Smooth muscle cell (in vitro differentiated cells): ENCODE results near the gene CD248. TPM values are rescaled to one million over a fixed set of nuclear protein-coding genes. Genes with fewer than 3 reads are reported as not detected.

Experiments
- DNase-seq: peaks from one replicate; lab custom pipeline; 2025; ENCODE audit not compliant: unreplicated experiment; lab: John Stamatoyannopoulos, UW
- H2AFZ ChIP-seq: fragments of 200-600 bp; sonication (generic); 2 replicates; pipeline ENCODE4 v1.6.0; 2016; ENCODE audit warnings: antibody characterized with exemption, low read depth, mild to moderate bottlenecking
- H3F3A ChIP-seq: fragments of 200-600 bp; sonication (generic); 2 replicates; pipeline ENCODE4 v1.6.0; 2017; ENCODE audit warnings: antibody characterized with exemption, low read depth
- H3K27ac ChIP-seq: fragments of 200-600 bp; sonication (generic); 2 replicates; pipeline ENCODE4 v1.5.1; 2016; ENCODE audit warnings: low read depth, mild to moderate bottlenecking
- H3K27me3 ChIP-seq: fragments of 200-600 bp; sonication (generic); 2 replicates; pipeline ENCODE4 v1.6.1; 2016; ENCODE audit warnings: low read depth, mild to moderate bottlenecking
- H3K36me3 ChIP-seq: fragments of 200-600 bp; sonication (generic); 2 replicates; pipeline ENCODE4 v1.5.1; 2016; ENCODE audit warnings: low read depth
- H3K4me1 ChIP-seq: fragments of 200-600 bp; sonication (generic); 2 replicates; pipeline ENCODE4 v1.5.1; 2016; ENCODE audit warnings: low read depth
- H3K4me2 ChIP-seq: fragments of 200-600 bp; sonication (generic); 2 replicates; pipeline ENCODE4 v1.6.0; 2016; ENCODE audit warnings: mild to moderate bottlenecking
- H3K4me3 ChIP-seq: fragments of 200-600 bp; sonication (generic); 2 replicates; pipeline ENCODE4 v1.5.1; 2016; ENCODE audit warnings: mild to moderate bottlenecking
- H3K79me2 ChIP-seq: fragments of 200-600 bp; sonication (generic); 2 replicates; pipeline ENCODE4 v1.6.0; 2016; ENCODE audit warnings: low read depth, mild to moderate bottlenecking
- H3K9ac ChIP-seq: fragments of 200-600 bp; sonication (generic); 2 replicates; pipeline ENCODE4 v1.6.0; 2016; ENCODE audit warnings: low read depth
- H3K9me3 ChIP-seq: fragments of 200-600 bp; sonication (generic); replicated peaks from 2 replicates; pipeline ENCODE4 v1.5.1; 2016; ENCODE audit warnings: low read depth
- H4K20me1 ChIP-seq: fragments of 200-600 bp; sonication (generic); 2 replicates; pipeline ENCODE4 v1.6.0; 2016; ENCODE audit warnings: low read depth
- WGBS: methylation state at CpG from one replicate; pipeline ENCODE4 v1.1.7; 2016; ENCODE audit warnings: low lambda C conversion rate; 5-methylcytosine and 5-hydroxymethylcytosine counted together
- polyA plus RNA-seq: library from polyadenylated mRNA; unstranded; fragments of >200 nt; fragmentation: Nextera tagmentation; extraction: Ambion mirVana; gene quantifications from 2 replicates; pipeline ENCODE4 v1.2.1, GENCODE V29; 2016
- total RNA-seq: library from RNA; depleted of rRNA; stranded (reverse); fragments of >200 nt; gene quantifications from 2 replicates; pipeline ENCODE4 v1.2.3, GENCODE V29; 2014
- TF ChIP-seq, protein P1 (sequence below): fragments of 200-600 bp; sonication (generic); IDR thresholded peaks from 2 replicates; pipeline ENCODE4 v1.5.1; 2017; ENCODE audit warnings: borderline replicate concordance, mild to moderate bottlenecking, antibody characterized with exemption; ENCODE audit not compliant: insufficient read depth, poor library complexity, severe bottlenecking

CD248 gene
- total and polyA plus RNA-seq, 2 experiments from 2014 or later: 35.5 to 287 TPM

DNA sequence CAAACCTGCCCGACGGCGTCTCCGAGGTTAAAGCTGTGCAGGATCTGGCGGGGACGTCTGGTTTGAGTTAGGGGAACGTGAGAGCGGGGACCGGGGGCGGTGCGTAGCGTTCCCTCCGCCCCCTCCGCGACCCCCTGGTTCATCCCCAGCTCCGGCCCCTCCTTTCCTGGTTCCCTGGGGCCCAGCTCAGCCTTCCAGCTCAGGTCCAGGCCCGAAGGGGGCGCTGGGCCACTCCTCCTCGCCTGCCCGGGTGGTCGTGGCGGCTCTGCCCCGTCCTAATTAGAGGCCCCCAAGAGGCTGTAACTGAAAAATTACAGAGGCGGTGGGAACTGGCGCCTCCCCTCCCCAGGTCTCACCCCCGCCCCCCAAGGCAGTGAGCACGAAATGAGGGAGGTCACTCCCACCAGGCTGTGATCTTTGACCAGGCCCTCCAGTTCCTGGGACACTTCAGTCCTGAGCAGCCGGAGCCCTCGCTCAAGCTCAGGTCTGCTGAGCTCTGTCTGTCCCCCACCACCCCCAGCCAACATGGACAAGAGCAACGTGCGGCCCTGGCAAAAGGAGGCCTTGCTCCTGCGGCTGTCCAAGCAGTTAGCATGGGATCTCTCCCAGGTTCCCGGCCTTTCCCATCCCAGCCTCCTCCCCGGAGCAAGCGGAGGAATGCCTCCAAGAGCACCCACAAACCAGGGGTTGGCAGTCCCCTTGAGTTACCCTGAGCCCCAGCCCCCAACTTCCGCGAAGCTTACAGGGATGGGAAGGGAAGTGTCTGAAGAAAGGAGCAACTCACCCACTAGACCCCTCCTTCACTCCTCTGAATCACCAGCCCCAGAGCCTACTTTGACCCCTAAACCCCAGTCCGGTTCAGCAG is 3.3 kb downstream of the CD248 start:
- Histone ChIP-seq H2AFZ (no peak overlapping the region), H3F3A (peaks cover 42% of the 10 kb centered on the region), H3K36me3 (no peaks in the 10 kb centered on the region), H3K9ac (peak overlapping the region; percentile 81), H3K4me3 (peak overlapping the region; percentile 47), H3K27me3 (no peaks in the 10 kb centered on the region), H3K4me2 (peak overlapping the region; percentile 88), H3K27ac (peak overlapping the region; percentile 97), H3K9me3 (no peaks in the 10 kb centered on the region), H3K79me2 (peaks cover 28% of the 10 kb centered on the region), H3K4me1 (peaks cover 43% of the 10 kb centered on the region), H4K20me1 (peaks cover 4% of the 10 kb centered on the region)
- no peak for DNase-seq
- WGBS: 20% methylated on average over 23 of the region's 38 CpGs
- TF ChIP-seq, protein P1, sequence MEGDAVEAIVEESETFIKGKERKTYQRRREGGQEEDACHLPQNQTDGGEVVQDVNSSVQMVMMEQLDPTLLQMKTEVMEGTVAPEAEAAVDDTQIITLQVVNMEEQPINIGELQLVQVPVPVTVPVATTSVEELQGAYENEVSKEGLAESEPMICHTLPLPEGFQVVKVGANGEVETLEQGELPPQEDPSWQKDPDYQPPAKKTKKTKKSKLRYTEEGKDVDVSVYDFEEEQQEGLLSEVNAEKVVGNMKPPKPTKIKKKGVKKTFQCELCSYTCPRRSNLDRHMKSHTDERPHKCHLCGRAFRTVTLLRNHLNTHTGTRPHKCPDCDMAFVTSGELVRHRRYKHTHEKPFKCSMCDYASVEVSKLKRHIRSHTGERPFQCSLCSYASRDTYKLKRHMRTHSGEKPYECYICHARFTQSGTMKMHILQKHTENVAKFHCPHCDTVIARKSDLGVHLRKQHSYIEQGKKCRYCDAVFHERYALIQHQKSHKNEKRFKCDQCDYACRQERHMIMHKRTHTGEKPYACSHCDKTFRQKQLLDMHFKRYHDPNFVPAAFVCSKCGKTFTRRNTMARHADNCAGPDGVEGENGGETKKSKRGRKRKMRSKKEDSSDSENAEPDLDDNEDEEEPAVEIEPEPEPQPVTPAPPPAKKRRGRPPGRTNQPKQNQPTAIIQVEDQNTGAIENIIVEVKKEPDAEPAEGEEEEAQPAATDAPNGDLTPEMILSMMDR: peak; percentile 24

DNA sequence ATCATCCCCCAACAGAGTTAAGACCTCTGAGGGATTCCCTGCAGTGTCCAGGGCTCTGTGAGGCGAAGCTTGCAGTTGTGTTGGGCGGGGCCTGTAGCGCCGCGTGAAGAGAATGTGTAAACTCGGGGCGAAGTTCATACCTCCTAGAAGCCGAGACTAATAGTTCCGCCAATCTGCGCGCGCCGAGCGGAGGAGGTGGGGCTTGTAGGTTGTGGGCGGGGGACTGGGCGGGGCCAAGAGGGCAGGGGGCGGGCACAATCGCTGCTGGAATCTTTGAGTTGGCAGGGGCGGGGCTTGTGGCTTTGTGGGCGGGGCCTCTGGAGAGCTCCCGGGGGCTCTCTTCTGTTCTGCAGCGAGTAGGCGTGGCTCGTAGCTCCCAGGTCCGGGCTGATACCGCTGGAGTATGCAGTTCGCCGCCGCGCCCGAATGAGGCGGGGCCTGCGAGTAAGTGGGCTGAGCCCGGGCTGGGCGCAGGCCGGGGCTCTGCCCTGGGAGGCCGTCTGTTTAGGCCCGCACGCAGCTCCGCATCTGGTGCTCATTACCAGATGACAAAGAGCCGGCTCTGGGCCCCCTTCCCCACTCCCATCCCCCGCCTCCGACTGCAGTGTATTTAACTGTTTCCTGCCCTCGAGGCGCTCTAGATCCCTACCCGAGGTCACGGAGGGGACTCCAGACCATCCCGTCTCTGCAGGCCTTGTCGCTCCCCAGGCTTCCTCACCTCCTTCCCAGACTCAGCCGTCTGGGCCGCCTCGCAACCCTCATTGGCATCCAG is 4.1 kb downstream of the CD248 start:
- Histone ChIP-seq H4K20me1 (peaks cover 4% of the 10 kb centered on the region), H3K4me3 (peak overlapping the region; percentile 47), H3K9ac (peak overlapping the region; percentile 81), H3K4me2 (peak overlapping the region; percentile 88), H3F3A (peaks cover 34% of the 10 kb centered on the region), H3K27me3 (no peaks in the 10 kb centered on the region), H3K36me3 (no peaks in the 10 kb centered on the region), H3K27ac (peak overlapping the region; percentile 97), H3K9me3 (no peaks in the 10 kb centered on the region), H3K4me1 (peaks cover 36% of the 10 kb centered on the region), H3K79me2 (peaks cover 28% of the 10 kb centered on the region), H2AFZ (no peak overlapping the region)
- under 1% methylated on average over 33 of the region's 52 CpGs for WGBS
- DNase-seq: peak; percentile 99
- TF ChIP-seq, protein P1: no peak

DNA sequence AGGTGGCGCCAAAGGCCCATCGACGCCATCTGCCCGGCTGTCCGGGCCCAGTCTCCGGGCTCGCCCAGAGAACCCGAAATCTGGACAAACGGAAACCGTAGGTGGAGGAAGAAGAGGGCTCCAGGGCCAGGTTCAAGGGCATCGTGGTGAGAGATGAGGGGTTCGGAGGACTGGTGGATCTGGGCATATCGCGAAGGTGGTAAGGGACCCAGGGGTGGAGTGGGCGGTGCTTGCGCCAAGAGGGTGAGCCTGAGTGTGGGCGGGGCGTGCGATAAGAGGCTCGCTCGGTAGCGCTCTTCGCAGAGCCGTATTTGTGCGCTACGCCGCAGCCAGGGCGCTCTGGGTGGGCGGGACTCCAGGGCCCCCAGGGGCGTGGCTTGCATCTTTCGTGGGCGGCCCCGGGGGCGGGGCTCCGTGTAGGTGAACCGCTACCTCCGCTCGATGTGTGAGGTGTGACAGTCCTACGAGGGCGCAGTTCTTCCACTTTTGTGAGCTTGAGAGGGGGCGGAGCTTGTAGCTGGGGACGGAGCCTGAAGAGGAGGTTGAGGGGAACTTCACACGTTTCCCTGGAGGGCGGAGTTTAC is 4.8 kb downstream of the CD248 start:
- Histone ChIP-seq H3K27me3 (no peaks in the 10 kb centered on the region), H4K20me1 (peaks cover 4% of the 10 kb centered on the region), H3K36me3 (no peaks in the 10 kb centered on the region), H3K27ac (peak overlapping the region; percentile 9), H3K4me3 (peak overlapping the region; percentile 47), H3K9ac (no peak overlapping the region), H3K79me2 (peaks cover 28% of the 10 kb centered on the region), H3K9me3 (no peaks in the 10 kb centered on the region), H3F3A (peaks cover 28% of the 10 kb centered on the region), H3K4me1 (peaks cover 29% of the 10 kb centered on the region), H2AFZ (no peak overlapping the region), H3K4me2 (peak overlapping the region; percentile 73)
- DNase-seq: peak; percentile 96
- TF ChIP-seq, protein P1: peak; percentile 90
- WGBS: under 1% methylated on average over 41 of the region's 44 CpGs
